Measurements from ENCODE around the gene CCSER1.

- TF ChIP-seq POLR2AphosphoS5 (IDR thresholded peaks at IDR 0.05; ENCODE audit: borderline replicate concordance, low read depth, low read length): no peak
- no peak for TF ChIP-seq EZH2 (IDR thresholded peaks at IDR 0.05)
Measured at GRCh38 chr4:91611782-91612181, 1484.6 kb downstream of the CCSER1 start.

Measured in SK-N-MC (cell line).